Adrenal gland (tissue), 5 donors: ENCODE measurements around the gene MTA3.
A peak's percentile ranks its signal among the peaks of the same experiment; 100 is the strongest.

Experiments
- POLR2A ChIP-seq, 2 donors: fragments of 450-650 bp; IDR thresholded peaks; one replicate each; pipeline ENCODE4 v1.6.1; 2017; ENCODE audit warnings: antibody characterized with exemption in 2 of 2, mild to moderate bottlenecking in 2 of 2, moderate library complexity in 1 of 2
- TF ChIP-seq, protein P1 (sequence below), 6 experiments: fragments of 450-650 bp in 4 of 6; fragments of 200-600 bp in 2 of 6; sonication (generic) in 1 of 6; IDR thresholded peaks; 1 replicate in 5 of 6; 2 replicates in 1 of 6; pipeline versions ENCODE4 v1.5.1 to v1.8.0; 2016 to 2021; ENCODE audit warnings: antibody characterized with exemption in 6 of 6, mild to moderate bottlenecking in 2 of 6, moderate library complexity in 1 of 6
- donor health status: DM: no; HTN: no; CAD: no.

DNA sequence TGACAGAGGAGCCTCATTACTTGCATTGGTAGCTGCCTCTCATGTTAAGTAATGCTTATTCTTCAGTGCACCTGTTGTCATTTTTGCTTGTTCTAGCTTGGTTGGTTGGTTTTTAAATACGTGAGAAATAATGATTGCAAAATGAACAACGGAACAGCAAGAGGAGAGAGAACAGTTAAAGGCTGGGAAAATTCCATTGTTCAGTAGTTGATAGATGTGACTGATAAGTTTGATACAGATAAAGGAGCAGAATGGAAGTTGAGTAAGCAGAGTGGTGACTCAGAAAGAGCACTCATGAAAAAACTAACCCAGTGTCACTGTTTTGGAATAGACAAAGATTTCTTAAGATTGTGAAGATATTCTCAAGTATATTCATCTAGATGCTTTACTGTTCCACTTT, 50.5 kb downstream of the MTA3 start:
- peak in 1 of 2 donors; percentile 25 for TF ChIP-seq POLR2A (IDR thresholded peaks at IDR 0.05)
- TF ChIP-seq, protein P1, sequence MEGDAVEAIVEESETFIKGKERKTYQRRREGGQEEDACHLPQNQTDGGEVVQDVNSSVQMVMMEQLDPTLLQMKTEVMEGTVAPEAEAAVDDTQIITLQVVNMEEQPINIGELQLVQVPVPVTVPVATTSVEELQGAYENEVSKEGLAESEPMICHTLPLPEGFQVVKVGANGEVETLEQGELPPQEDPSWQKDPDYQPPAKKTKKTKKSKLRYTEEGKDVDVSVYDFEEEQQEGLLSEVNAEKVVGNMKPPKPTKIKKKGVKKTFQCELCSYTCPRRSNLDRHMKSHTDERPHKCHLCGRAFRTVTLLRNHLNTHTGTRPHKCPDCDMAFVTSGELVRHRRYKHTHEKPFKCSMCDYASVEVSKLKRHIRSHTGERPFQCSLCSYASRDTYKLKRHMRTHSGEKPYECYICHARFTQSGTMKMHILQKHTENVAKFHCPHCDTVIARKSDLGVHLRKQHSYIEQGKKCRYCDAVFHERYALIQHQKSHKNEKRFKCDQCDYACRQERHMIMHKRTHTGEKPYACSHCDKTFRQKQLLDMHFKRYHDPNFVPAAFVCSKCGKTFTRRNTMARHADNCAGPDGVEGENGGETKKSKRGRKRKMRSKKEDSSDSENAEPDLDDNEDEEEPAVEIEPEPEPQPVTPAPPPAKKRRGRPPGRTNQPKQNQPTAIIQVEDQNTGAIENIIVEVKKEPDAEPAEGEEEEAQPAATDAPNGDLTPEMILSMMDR (IDR thresholded peaks at IDR 0.05): no peak
